Occipital lobe (tissue), 2 donors: Measurements from ENCODE around the gene CCDC178. TPM values are rescaled to one million over a fixed set of nuclear protein-coding genes. Genes with fewer than 3 reads are reported as not detected.

Experiments
- DNase-seq: peaks from one replicate; lab custom pipeline; 2025; lab: John Stamatoyannopoulos, UW
- total RNA-seq: library from RNA; depleted of rRNA; stranded (reverse); fragments of >200 nt; gene quantifications from one replicate; pipeline ENCODE4 v1.2.3, GENCODE V29; 2014

CCDC178 gene
- total RNA-seq, 1 donor from 2014 or later = 1.1 TPM

- no peak for DNase-seq
Observed at GRCh38 chr18:33123862-33124518, 316.5 kb downstream of the CCDC178 start.

GRCh38 chr18:33116376-33116775 lies 324.1 kb downstream of the CCDC178 start:
- no peak for DNase-seq

GRCh38 chr18:33115917-33116316 lies 324.6 kb downstream of the CCDC178 start:
- DNase-seq = no peak

- no peak for DNase-seq
Observed at GRCh38 chr18:33115476-33115875, 325.0 kb downstream of the CCDC178 start.

- no peak for DNase-seq
Observed at GRCh38 chr18:33114749-33115148, 325.8 kb downstream of the CCDC178 start.

- no peak for DNase-seq
Observed at GRCh38 chr18:33113416-33113815, 327.1 kb downstream of the CCDC178 start.

- DNase-seq = no peak
Observed at GRCh38 chr18:33107511-33107910, 333.0 kb downstream of the CCDC178 start.

- no peak for DNase-seq
Observed at GRCh38 chr18:33101316-33101715, 339.2 kb downstream of the CCDC178 start.

GRCh38 chr18:33099626-33100025 lies 340.9 kb downstream of the CCDC178 start:
- no peak for DNase-seq

- no peak for DNase-seq
Observed at GRCh38 chr18:33097126-33097525, 343.4 kb downstream of the CCDC178 start.

- no peak for DNase-seq
Observed at GRCh38 chr18:33090461-33090860, 350.1 kb downstream of the CCDC178 start.

- DNase-seq = no peak
Observed at GRCh38 chr18:33076601-33077000, 363.9 kb downstream of the CCDC178 start.

GRCh38 chr18:33074125-33074524 lies 366.4 kb downstream of the CCDC178 start:
- DNase-seq = no peak

GRCh38 chr18:33062834-33063364 lies 377.6 kb downstream of the CCDC178 start:
- no peak for DNase-seq

GRCh38 chr18:33052886-33053285 lies 387.6 kb downstream of the CCDC178 start:
- no peak for DNase-seq

- DNase-seq = no peak
Observed at GRCh38 chr18:33051407-33051806, 389.1 kb downstream of the CCDC178 start.

GRCh38 chr18:33040213-33040612 lies 400.3 kb downstream of the CCDC178 start:
- no peak for DNase-seq

GRCh38 chr18:33034945-33035344 lies 405.6 kb downstream of the CCDC178 start:
- no peak for DNase-seq

- DNase-seq = no peak
Observed at GRCh38 chr18:33034212-33034611, 406.3 kb downstream of the CCDC178 start.

- no peak for DNase-seq
Observed at GRCh38 chr18:33022370-33022769, 418.2 kb downstream of the CCDC178 start.

GRCh38 chr18:33020877-33021276 lies 419.6 kb downstream of the CCDC178 start:
- no peak for DNase-seq

GRCh38 chr18:33014060-33014796 lies 426.3 kb downstream of the CCDC178 start:
- no peak for DNase-seq

GRCh38 chr18:33010149-33010548 lies 430.4 kb downstream of the CCDC178 start:
- DNase-seq = no peak
